Activated B cell treated with CpG ODN at 0.5 μM for 24 hours (primary cell): ENCODE measurements around the gene HOXA9. TPM values are rescaled to one million over a fixed set of nuclear protein-coding genes. Genes with fewer than 3 reads are reported as not detected.

ENCODE experiments used
- ATAC-seq: fragments of 200-7000 bp; cut with Tn5 transposase; one replicate; pipeline ENCODE4 v1.10.0; 2021; ENCODE audit warnings: low read depth, mild to moderate bottlenecking, moderate library complexity
- CTCF ChIA-PET: fragments of 350-600 bp; sonication (Branson Sonifier 250); formaldehyde crosslinking; loops from one replicate; lab custom pipeline; 2021; ENCODE audit warnings: antibody characterized with exemption; lab: Charles Lee
- POLR2A ChIA-PET: fragments of 350-600 bp; sonication (Branson Sonifier 250); formaldehyde crosslinking; loops from one replicate; lab custom pipeline; 2021; ENCODE audit warnings: antibody characterized with exemption; lab: Charles Lee
- DNase-seq: peaks from one replicate; pipeline ENCODE4 v3.0.0; 2022
- H3K27ac Mint-ChIP-seq: one replicate; pipeline ENCODE4 v1.8.0; 2020; ENCODE audit warnings: mixed read lengths
- H3K27me3 Mint-ChIP-seq: one replicate; pipeline ENCODE4 v1.8.0; 2021; ENCODE audit warnings: mixed read lengths
- H3K36me3 Mint-ChIP-seq: one replicate; pipeline ENCODE4 v1.8.0; 2021; ENCODE audit warnings: low read depth, mixed read lengths
- H3K4me1 Mint-ChIP-seq: one replicate; pipeline ENCODE4 v1.8.0; 2021; ENCODE audit warnings: mixed read lengths
- H3K4me3 Mint-ChIP-seq: one replicate; pipeline ENCODE4 v1.8.0; 2020; ENCODE audit warnings: mild to moderate bottlenecking, mixed read lengths
- H3K9me3 Mint-ChIP-seq: one replicate; pipeline ENCODE4 v1.8.0; 2020; ENCODE audit warnings: mixed read lengths
- CTCF ChIP-seq: fragments of 200-600 bp; IDR thresholded peaks from one replicate; pipeline ENCODE4 v1.8.0; 2022; ENCODE audit warnings: antibody characterized with exemption, mild to moderate bottlenecking
- intact Hi-C: fragments of 100-400 bp; cut with micrococcal nuclease; formaldehyde crosslinking; loops from one replicate; pipeline ENCODE4 v1.15.1; 2024
- total RNA-seq: library from RNA; stranded (reverse); gene quantifications from 2 replicates; pipeline ENCODE4 v1.2.3, GENCODE V29; 2022

Gene HOXA9
- total RNA-seq, 1 donor from 2014 or later = not detected

- POLR2A ChIA-PET = interaction anchor here (0.6 kb wide), 1 partner anchor 592 kb away, joined by 3 read pairs; no protein-coding TSS in a partner anchor
- Mint-ChIP-seq H3K4me3 (no peak overlapping the region), H3K9me3 (no peaks in the 10 kb centered on the region), H3K36me3 (no peaks in the 10 kb centered on the region), H3K4me1 (peaks cover 10% of the 10 kb centered on the region), H3K27ac (no peak overlapping the region), H3K27me3 (peaks cover 62% of the 10 kb centered on the region)
- no peak for DNase-seq
- TF ChIP-seq CTCF = no peak
- intact Hi-C loops = no loop called here
- CTCF ChIA-PET = interaction anchor here (1.8 kb wide), 1 partner anchor 17 kb away, joined by 10 read pairs; no protein-coding TSS in a partner anchor
- ATAC-seq = no peak
Measured at GRCh38 chr7:27178366-27178765, 13.0 kb upstream of the HOXA9 start.

GRCh38 chr7:27177795-27178320 is 12.5 kb upstream of the HOXA9 start:
- intact Hi-C loops = no loop called here
- no peaks in the 10 kb centered on the region for H3K36me3 Mint-ChIP-seq
- ChIA-PET POLR2A (no interaction called here), CTCF (interaction anchor here (0.9 kb wide), 1 partner anchor 15 kb away, joined by 4 read pairs; no protein-coding TSS in a partner anchor)
- DNase-seq = no peak
- H3K27me3 Mint-ChIP-seq = peaks cover 60% of the 10 kb centered on the region
- H3K4me3 Mint-ChIP-seq = no peak overlapping the region
- peaks cover 12% of the 10 kb centered on the region for H3K4me1 Mint-ChIP-seq
- ATAC-seq = no peak
- no peaks in the 10 kb centered on the region for H3K9me3 Mint-ChIP-seq
- no peak for TF ChIP-seq CTCF
- H3K27ac Mint-ChIP-seq = no peak overlapping the region

GRCh38 chr7:27176962-27177794 is 11.8 kb upstream of the HOXA9 start:
- peaks cover 14% of the 10 kb centered on the region for H3K4me1 Mint-ChIP-seq
- intact Hi-C loops = no loop called here
- POLR2A ChIA-PET = no interaction called here
- H3K27ac Mint-ChIP-seq = no peak overlapping the region
- peaks cover 56% of the 10 kb centered on the region for H3K27me3 Mint-ChIP-seq
- DNase-seq = no peak
- no peak for ATAC-seq
- no peaks in the 10 kb centered on the region for H3K9me3 Mint-ChIP-seq
- CTCF ChIA-PET = interaction anchor here (0.9 kb wide), 1 partner anchor 14 kb away, joined by 4 read pairs; no protein-coding TSS in a partner anchor
- no peak for TF ChIP-seq CTCF
- H3K4me3 Mint-ChIP-seq = no peak overlapping the region
- H3K36me3 Mint-ChIP-seq = no peaks in the 10 kb centered on the region

GRCh38 chr7:27176524-27176845 is 11.1 kb upstream of the HOXA9 start:
- Mint-ChIP-seq H3K9me3 (no peaks in the 10 kb centered on the region), H3K27me3 (peaks cover 60% of the 10 kb centered on the region), H3K4me1 (peaks cover 19% of the 10 kb centered on the region), H3K4me3 (no peak overlapping the region), H3K27ac (no peak overlapping the region), H3K36me3 (no peaks in the 10 kb centered on the region)
- intact Hi-C loops = no loop called here
- ChIA-PET CTCF (interaction anchor here (1.3 kb wide), 1 partner anchor 15 kb away, joined by 3 read pairs; no protein-coding TSS in a partner anchor), POLR2A (no interaction called here)
- no peak for ATAC-seq
- TF ChIP-seq CTCF = no peak
- DNase-seq = no peak
